K562 (cell line): ENCODE data around the gene SH3RF1. TPM values are rescaled to one million over a fixed set of nuclear protein-coding genes. Genes with fewer than 3 reads are reported as not detected.

Experiments used
- ATAC-seq: fragments of 200-7000 bp; cut with Tn5 transposase; 3 replicates; pipeline ENCODE4 v1.9.1; 2020; ENCODE audit warnings: moderate library complexity
- BruUV-seq: library from RNA; stranded (reverse); fragments of 400-500 nt; replicated peaks from 2 replicates; lab custom pipeline; 2021; lab: Mats Ljungman, UMichigan
- CTCF ChIA-PET: fragments of 300-600 bp; formaldehyde crosslinking; extraction: SDS; loops from one replicate; lab custom pipeline; 2021; ENCODE audit warnings: low intra/inter-chr PET ratio; lab: Yijun Ruan, JAX
- POLR2A ChIA-PET: fragments of 300-600, 350-650 bp; sonication (Branson Sonifier 250); formaldehyde crosslinking; extraction: SDS; loops from one replicate; lab custom pipeline; 2021; ENCODE audit warnings: antibody characterized with exemption, inconsistent platforms; lab: Yijun Ruan, JAX
- DNase-seq, 4 experiments: peaks; one replicate each; pipeline versions ENCODE4 v3.0.0 to v3.0.0-alpha.2; 2011 to 2018; ENCODE audit warnings: low spot score in 3 of 4, mixed read lengths in 3 of 4; ENCODE audit errors: extremely low read depth in 1 of 4
- FAIRE-seq: peaks from 2 replicates; lab custom pipeline; 2011; peaks lifted over from hg19 to GRCh38; lab: Jason Lieb, UNC
- H2AFZ ChIP-seq: 2 replicates; pipeline ENCODE4 v1.6.0; 2011; ENCODE audit warnings: low read depth, low read length, control low read depth, inconsistent platforms
- H3K27ac ChIP-seq: fragments of 200-600 bp; 3 replicates; pipeline ENCODE4 v1.8.0; 2011; ENCODE audit warnings: low read depth, mild to moderate bottlenecking, control low read depth, inconsistent platforms, low read length, moderate library complexity, mixed read lengths; ENCODE audit errors: extremely low read depth
- H3K27me3 ChIP-seq, 2 experiments: fragments of 300-600 bp in 1 of 2; 2 replicates in 1 of 2; 3 replicates in 1 of 2; pipeline versions ENCODE4 v1.6.0 to v1.8.0; 2011; ENCODE audit warnings: inconsistent platforms in 2 of 2, low read length in 2 of 2, mild to moderate bottlenecking in 1 of 2, mixed read lengths in 1 of 2, moderate library complexity in 1 of 2; ENCODE audit not compliant: control insufficient read depth in 2 of 2, insufficient read depth in 2 of 2
- H3K36me3 ChIP-seq: fragments of 300-600 bp; 3 replicates; pipeline ENCODE4 v1.8.0; 2011; ENCODE audit warnings: mild to moderate bottlenecking, low read length, inconsistent platforms; ENCODE audit not compliant: control insufficient read depth, insufficient read depth
- H3K4me1 ChIP-seq, 2 experiments: fragments of 200-600 bp in 1 of 2; replicated peaks in 1 of 2; 2 replicates in 1 of 2; 3 replicates in 1 of 2; pipeline versions ENCODE4 v1.5.1 to v1.8.0; 2011; ENCODE audit warnings: inconsistent platforms in 2 of 2, low read length in 2 of 2, mild to moderate bottlenecking in 1 of 2, mixed read lengths in 1 of 2, moderate library complexity in 1 of 2; ENCODE audit not compliant: control insufficient read depth in 2 of 2, insufficient read depth in 2 of 2
- H3K4me2 ChIP-seq: 2 replicates; pipeline ENCODE4 v1.6.1; 2011; ENCODE audit warnings: low read length, control low read depth, inconsistent platforms, mixed read lengths; ENCODE audit not compliant: insufficient read depth
- H3K4me3 ChIP-seq: fragments of 200-600 bp; sonication (generic), shearing (Covaris generic); 2 replicates; pipeline ENCODE4 v1.5.1; 2016; ENCODE audit warnings: control low read depth, inconsistent platforms
- H3K79me2 ChIP-seq: fragments of 200-600 bp; 3 replicates; pipeline ENCODE4 v1.8.0; 2011; ENCODE audit warnings: low read length, inconsistent platforms; ENCODE audit not compliant: control insufficient read depth, insufficient read depth
- H3K9ac ChIP-seq, 2 experiments: 2 replicates each; pipeline versions ENCODE4 v1.6.0 to v1.6.1; 2011; ENCODE audit warnings: low read depth in 2 of 2, low read length in 2 of 2, control low read depth in 1 of 2, inconsistent platforms in 1 of 2, mild to moderate bottlenecking in 1 of 2, mixed read lengths in 1 of 2; ENCODE audit not compliant: insufficient read depth in 1 of 2
- H3K9me1 ChIP-seq: one replicate; pipeline ENCODE4 v1.6.0; 2011; ENCODE audit warnings: inconsistent platforms, mild to moderate bottlenecking, low read length, moderate library complexity; ENCODE audit not compliant: control insufficient read depth, insufficient read depth
- H3K9me3 ChIP-seq: replicated peaks from 2 replicates; pipeline ENCODE4 v1.5.1; 2011; ENCODE audit warnings: low read depth, low read length, inconsistent platforms; ENCODE audit not compliant: control insufficient read depth, insufficient read depth
- H4K20me1 ChIP-seq: replicated peaks from 2 replicates; pipeline ENCODE4 v1.6.1; 2011; ENCODE audit warnings: low read length, inconsistent platforms, mixed read lengths; ENCODE audit not compliant: control insufficient read depth, insufficient read depth
- AFF1 ChIP-seq, 2 experiments: fragments of 450-650 bp; IDR thresholded peaks; 2 replicates each; pipeline ENCODE4 v1.6.1; 2018; ENCODE audit warnings: mild to moderate bottlenecking in 2 of 2, low read depth in 1 of 2; ENCODE audit not compliant: partially characterized antibody in 2 of 2
- BCLAF1 ChIP-seq, 2 experiments: fragments of 450-650 bp in 1 of 2; IDR thresholded peaks; 2 replicates each; pipeline ENCODE4 v1.6.1; 2011 to 2017; ENCODE audit warnings: low read depth in 2 of 2, antibody characterized with exemption in 1 of 2, borderline replicate concordance in 1 of 2, low read length in 1 of 2, mild to moderate bottlenecking in 1 of 2, mixed read lengths in 1 of 2; ENCODE audit not compliant: control insufficient read depth in 1 of 2
- BRCA1 ChIP-seq, 2 experiments: fragments of 450-650 bp in 1 of 2; sonication (generic) in 1 of 2; formaldehyde crosslinking in 1 of 2; IDR thresholded peaks; 2 replicates each; pipeline versions ENCODE4 v1.5.0 to v1.6.1; 2017 to 2020; ENCODE audit warnings: mild to moderate bottlenecking in 1 of 2, missing genetic modification reagents in 1 of 2
- CREB3L1 ChIP-seq: fragments of 450-650 bp; IDR thresholded peaks from 2 replicates; pipeline ENCODE4 v1.6.1; 2014; ENCODE audit warnings: low read depth, mild to moderate bottlenecking, moderate library complexity, borderline replicate concordance
- JUND ChIP-seq, 2 experiments: IDR thresholded peaks; 2 replicates in 1 of 2; 3 replicates in 1 of 2; pipeline ENCODE4 v1.6.1; 2011; ENCODE audit warnings: borderline replicate concordance in 2 of 2, low read depth in 2 of 2, low read length in 2 of 2, improper control_type of control experiment in 1 of 2, missing biosample characterization in 1 of 2, missing genetic modification characterization in 1 of 2, missing genetic modification reagents in 1 of 2
- NR4A1 ChIP-seq, 2 experiments: fragments of 250-450 bp in 1 of 2; fragments of 450-650 bp in 1 of 2; sonication (Bioruptor Pico) in 1 of 2; IDR thresholded peaks; 2 replicates each; pipeline versions ENCODE4 v1.4.0 to v1.6.1; 2016 to 2020; ENCODE audit warnings: mild to moderate bottlenecking in 2 of 2, missing compliant biosample characterization in 1 of 2, missing genetic modification characterization in 1 of 2, moderate library complexity in 1 of 2
- SLC30A9 ChIP-seq: fragments of 250-450 bp; sonication (Bioruptor Pico); IDR thresholded peaks from 2 replicates; pipeline ENCODE4 v1.8.0; 2022; ENCODE audit warnings: mild to moderate bottlenecking, moderate library complexity
- TCF7 ChIP-seq: sonication (generic); IDR thresholded peaks from 2 replicates; pipeline ENCODE4 v1.6.1; 2016; ENCODE audit warnings: antibody characterized with exemption, borderline replicate concordance
- U2AF2 ChIP-seq: fragments of 200-400 bp; formaldehyde crosslinking; optimal IDR thresholded peaks from 2 replicates; pipeline ENCODE3; 2017; ENCODE audit warnings: low read depth, mild to moderate bottlenecking, low read length
- ZKSCAN8 ChIP-seq: fragments of 200-800 bp; sonication (Bioruptor generic); IDR thresholded peaks from 2 replicates; pipeline ENCODE4 v1.6.1; 2016; ENCODE audit warnings: missing genetic modification characterization, missing compliant biosample characterization
- WGBS: fragments of 100-300 bp; shearing (Covaris generic); methylation state at CpG from one replicate; pipeline ENCODE4 v1.1.6; 2016; ENCODE audit warnings: low coverage, mixed read lengths; ENCODE audit not compliant: insufficient coverage; ENCODE audit errors: missing lambda C conversion rate; 5-methylcytosine and 5-hydroxymethylcytosine counted together
- in situ Hi-C: fragments of 300-500 bp; cut with MboI; formaldehyde crosslinking; loops from 4 replicates; pipeline ENCODE4 v1.15.0; 2018; ENCODE audit warnings: inconsistent platforms, mixed read lengths
- intact Hi-C: fragments of 100-400 bp; cut with micrococcal nuclease; formaldehyde crosslinking; loops from 2 replicates; pipeline ENCODE4 v1.14.2; 2022
- polyA plus RNA-seq, 8 experiments: library from polyadenylated mRNA; depleted of rRNA in 4 of 8; stranded (reverse) in 5 of 8; unstranded in 3 of 8; fragments of >200 nt; fragmentation: Nextera tagmentation in 2 of 8; fragmentation: Illumina TruSeq in 1 of 8; extraction: Ambion mirVana in 2 of 8; extraction: Trizol in 1 of 8; gene quantifications; 2 replicates each; pipeline versions ENCODE4 v1.2.1 to v1.2.3, GENCODE V29; 2011 to 2014; ENCODE audit warnings: inconsistent platforms in 1 of 8, missing spikeins in 1 of 8
- total RNA-seq, 7 experiments: library from RNA; depleted of rRNA in 6 of 7; stranded (reverse); fragments of >200 nt in 6 of 7; fragmentation: Illumina TruSeq in 2 of 7; extraction: Trizol in 2 of 7; gene quantifications; 2 replicates each; pipeline versions ENCODE4 v1.2.1 to v1.2.3, GENCODE V29; 2011 to 2021; ENCODE audit warnings: low replicate concordance in 1 of 7

Gene SH3RF1
- total and polyA plus RNA-seq, 9 of the 15 experiments (the other 6 are each of a cell fraction or from before 2014, with no cell fraction given): 0.04 to 0.16 (median 0.11) TPM; not detected in 6

- CTCF ChIA-PET: no interaction called here
These were observed 71.6 kb downstream of the SH3RF1 start for GRCh38 chr4:169199184-169199583.

More at GRCh38 chr4:169199184-169199583, 71.6 kb downstream of the SH3RF1 start:
- H4K20me1 ChIP-seq: no peaks in the 10 kb centered on the region
- TF ChIP-seq AFF1 (IDR thresholded peaks at IDR 0.05; ENCODE audit: low read depth in 1 of 2, partially characterized antibody in 2 of 2): no peak
- no peak for TF ChIP-seq CREB3L1
- no peak for TF ChIP-seq ZKSCAN8 (CRISPR knock-in tag)
- TF ChIP-seq BRCA1 (IDR thresholded peaks at IDR 0.05): no peak
- TF ChIP-seq BRCA1 (CRISPR knock-in tag; IDR thresholded peaks at IDR 0.05): no peak
- no peak for TF ChIP-seq JUND (IDR thresholded peaks at IDR 0.05; ENCODE audit: borderline replicate concordance, low read depth, low read length)
- TF ChIP-seq JUND (tag; IDR thresholded peaks at IDR 0.05; ENCODE audit: borderline replicate concordance, low read depth, low read length): no peak
- no peak for TF ChIP-seq NR4A1 (CRISPR knock-in tag; IDR thresholded peaks at IDR 0.05)
- no peak for TF ChIP-seq NR4A1 (tag; IDR thresholded peaks at IDR 0.05)
- TF ChIP-seq TCF7: no peak
- no peak for TF ChIP-seq SLC30A9 (CRISPR knock-in tag)
- TF ChIP-seq U2AF2: no peak
- TF ChIP-seq BCLAF1 (IDR thresholded peaks at IDR 0.05; ENCODE audit: borderline replicate concordance in 1 of 2, control insufficient read depth in 1 of 2, low read depth in 2 of 2, low read length in 1 of 2): no peak
- TF ChIP-seq, all 486 proteins: peak for 0
- no peaks in the 10 kb centered on the region for H3K9me1 ChIP-seq
- no TSS peak for BruUV-seq
- POLR2A ChIA-PET: no interaction called here
- no peaks in the 10 kb centered on the region for H3K27me3 ChIP-seq
- H2AFZ ChIP-seq: no peak overlapping the region
- no peak overlapping the region for H3K27ac ChIP-seq
- no peaks in the 10 kb centered on the region for H3K36me3 ChIP-seq
- H3K4me1 ChIP-seq: no peaks in the 10 kb centered on the region
- WGBS: 0% methylated on average over 3 of the region's 3 CpGs
- H3K9me3 ChIP-seq: no peaks in the 10 kb centered on the region
- no peak overlapping the region for H3K4me2 ChIP-seq
- FAIRE-seq (no peak), DNase-seq (no peak), ATAC-seq (no peak)
- in situ Hi-C loops: no loop called here
- intact Hi-C loops: no loop called here
- H3K9ac ChIP-seq: no peak overlapping the region
- no peaks in the 10 kb centered on the region for H3K79me2 ChIP-seq
- H3K4me3 ChIP-seq: no peak overlapping the region
